GM19468 (cell line): Measurements from ENCODE around the gene RNF8.
"Not testable (repeated sequence)": the region's sequence is repeated elsewhere in the genome, so short reads cannot be mapped to it uniquely, and the experiment has no call there.

Source experiments
- ATAC-seq: cut with Tn5 transposase; IDR thresholded peaks from one replicate; pipeline ENCODE4 v1.9.1; 2021; ENCODE audit warnings: mild to moderate bottlenecking, moderate library complexity, moderate number of reproducible peaks; ENCODE audit not compliant: unreplicated experiment; ENCODE audit errors: extremely low read depth

Gene RNF8, protein sequence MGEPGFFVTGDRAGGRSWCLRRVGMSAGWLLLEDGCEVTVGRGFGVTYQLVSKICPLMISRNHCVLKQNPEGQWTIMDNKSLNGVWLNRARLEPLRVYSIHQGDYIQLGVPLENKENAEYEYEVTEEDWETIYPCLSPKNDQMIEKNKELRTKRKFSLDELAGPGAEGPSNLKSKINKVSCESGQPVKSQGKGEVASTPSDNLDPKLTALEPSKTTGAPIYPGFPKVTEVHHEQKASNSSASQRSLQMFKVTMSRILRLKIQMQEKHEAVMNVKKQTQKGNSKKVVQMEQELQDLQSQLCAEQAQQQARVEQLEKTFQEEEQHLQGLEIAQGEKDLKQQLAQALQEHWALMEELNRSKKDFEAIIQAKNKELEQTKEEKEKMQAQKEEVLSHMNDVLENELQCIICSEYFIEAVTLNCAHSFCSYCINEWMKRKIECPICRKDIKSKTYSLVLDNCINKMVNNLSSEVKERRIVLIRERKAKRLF

DNA sequence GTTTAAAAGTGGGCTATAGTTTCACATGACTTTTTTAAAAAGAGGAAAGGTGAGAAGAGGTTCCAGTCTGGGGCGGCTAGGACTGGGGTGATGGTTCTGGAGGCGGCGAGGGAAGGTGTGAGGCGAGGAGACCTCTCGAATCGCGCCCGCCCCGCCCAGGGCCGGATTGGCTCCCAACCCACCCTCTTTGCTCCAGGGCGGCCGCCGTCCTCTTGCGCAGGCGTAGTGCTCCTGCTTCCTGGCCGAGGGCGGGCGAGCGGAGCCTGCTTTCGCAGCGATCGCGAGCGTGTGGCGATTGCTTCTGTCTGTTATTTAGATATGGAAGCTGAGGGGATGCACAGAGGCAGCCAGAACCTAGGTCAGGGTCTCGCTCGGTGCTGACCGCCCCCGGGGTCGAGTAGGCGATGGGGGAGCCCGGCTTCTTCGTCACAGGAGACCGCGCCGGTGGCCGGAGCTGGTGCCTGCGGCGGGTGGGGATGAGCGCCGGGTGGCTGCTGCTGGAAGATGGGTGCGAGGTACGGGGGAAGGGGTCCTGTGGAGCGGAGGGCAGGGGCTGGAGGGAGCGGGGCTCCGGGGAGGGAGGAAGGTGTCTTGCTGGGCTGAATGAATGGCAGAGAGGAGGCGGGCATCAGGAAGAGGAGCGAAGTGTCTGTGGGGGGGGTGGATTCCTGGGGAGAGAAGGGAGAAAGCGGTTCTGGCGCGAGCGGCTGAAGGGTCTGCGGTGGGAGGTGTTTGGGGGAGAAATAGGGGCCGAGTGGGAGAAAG, at the start of gene RNF8:
TSS of gene RNF8 (plus strand) at position 223 of the 765 bp plus-strand sequence. CDS start at position 405, 182 bp downstream.
- peak; percentile 49 for ATAC-seq

DNA sequence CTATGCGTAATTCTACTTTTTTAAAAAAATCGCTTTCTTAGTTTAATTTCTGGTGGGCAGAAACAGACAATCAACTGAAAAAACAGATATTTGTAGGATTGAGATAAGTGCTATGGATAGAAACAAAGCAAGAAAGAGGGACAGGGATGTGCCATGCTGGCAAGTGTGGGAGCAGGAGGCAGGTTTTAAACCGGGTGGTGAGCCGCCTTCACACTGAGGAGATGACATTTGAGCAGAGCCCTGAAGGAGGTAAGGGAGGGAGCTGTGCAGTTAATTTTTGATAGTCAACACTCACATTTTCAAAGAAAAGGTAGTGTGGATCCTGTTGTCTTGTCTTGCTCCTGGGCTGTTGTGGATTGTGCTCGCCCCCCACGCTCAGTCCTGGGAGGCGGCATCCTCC, 49.0 kb upstream of the RNF8 start:
- ATAC-seq: no peak

DNA sequence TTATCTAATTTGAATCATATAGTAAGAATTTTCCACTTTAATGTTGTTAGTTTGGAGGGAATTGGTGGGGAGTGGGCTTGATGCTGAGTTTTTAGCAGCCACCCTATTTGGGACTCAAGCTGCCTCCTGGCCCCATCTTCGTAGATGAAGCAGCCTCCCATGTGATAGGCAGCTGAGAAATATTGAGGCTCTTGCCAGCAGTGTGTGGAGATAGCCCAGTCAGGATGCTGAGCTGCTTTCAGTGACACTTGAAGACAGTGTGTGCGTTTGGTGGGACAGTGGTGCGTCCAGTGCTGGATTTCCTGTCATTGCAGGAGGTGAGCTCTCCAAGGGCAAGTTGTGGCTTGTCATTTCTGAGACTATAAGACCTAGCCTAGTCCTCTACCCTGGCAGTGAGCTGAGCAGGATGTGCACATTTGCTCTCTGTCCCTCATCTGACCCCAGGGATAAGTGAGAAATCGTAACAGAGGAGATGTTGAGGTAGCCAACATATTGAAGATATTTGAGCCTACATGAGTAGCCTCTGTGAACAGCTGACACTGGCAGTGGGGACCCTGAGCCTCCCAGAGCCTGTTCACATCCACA, 47.9 kb upstream of the RNF8 start:
- ATAC-seq: no peak

DNA sequence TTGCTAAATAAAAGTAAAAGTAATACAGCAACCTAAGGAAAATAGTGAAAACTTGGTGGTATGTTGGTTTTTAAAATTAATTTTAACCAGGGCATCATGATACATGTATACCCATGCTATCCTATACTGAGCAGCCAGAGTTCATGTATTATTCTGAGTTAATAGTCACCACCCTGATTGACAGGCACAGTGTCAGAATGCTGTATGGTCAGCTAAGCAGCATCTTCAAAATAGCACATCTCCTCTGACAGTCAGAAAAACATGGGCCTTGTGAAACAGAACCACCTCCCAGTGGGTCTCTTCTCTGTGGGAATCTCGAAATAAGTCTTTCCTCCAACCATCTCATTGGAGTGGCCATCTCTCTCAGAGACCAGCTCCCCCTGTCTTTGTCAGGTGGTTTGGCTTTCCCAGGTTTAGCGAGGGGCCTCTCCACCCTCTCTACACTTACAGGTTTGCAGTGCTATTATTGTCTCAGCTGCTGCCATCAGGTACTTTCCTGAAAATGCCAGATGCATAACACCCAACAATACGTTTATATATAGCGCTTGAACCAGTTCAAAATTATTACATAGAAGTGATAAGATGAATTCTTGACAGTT, 47.1 kb upstream of the RNF8 start:
- no peak for ATAC-seq

DNA sequence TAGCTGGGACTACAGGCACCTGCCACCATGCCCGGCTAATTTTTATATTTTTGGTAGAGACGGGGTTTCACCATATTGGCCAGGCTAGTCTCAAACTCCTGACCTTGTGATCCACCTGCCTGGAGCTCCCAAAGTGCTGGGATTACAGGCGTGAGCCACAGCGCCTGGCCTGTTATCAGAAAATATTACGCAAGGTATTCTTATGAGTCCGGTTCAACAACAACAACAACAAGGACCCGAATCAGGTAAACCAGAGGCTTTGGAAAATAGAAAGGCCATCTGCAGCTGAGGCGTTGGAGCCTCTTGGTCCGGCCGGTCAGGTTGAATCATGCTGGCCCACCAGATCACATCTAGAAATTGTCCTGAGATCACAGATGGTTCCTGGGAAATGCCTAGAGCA, 46.3 kb upstream of the RNF8 start:
- ATAC-seq: not testable (repeated sequence)

DNA sequence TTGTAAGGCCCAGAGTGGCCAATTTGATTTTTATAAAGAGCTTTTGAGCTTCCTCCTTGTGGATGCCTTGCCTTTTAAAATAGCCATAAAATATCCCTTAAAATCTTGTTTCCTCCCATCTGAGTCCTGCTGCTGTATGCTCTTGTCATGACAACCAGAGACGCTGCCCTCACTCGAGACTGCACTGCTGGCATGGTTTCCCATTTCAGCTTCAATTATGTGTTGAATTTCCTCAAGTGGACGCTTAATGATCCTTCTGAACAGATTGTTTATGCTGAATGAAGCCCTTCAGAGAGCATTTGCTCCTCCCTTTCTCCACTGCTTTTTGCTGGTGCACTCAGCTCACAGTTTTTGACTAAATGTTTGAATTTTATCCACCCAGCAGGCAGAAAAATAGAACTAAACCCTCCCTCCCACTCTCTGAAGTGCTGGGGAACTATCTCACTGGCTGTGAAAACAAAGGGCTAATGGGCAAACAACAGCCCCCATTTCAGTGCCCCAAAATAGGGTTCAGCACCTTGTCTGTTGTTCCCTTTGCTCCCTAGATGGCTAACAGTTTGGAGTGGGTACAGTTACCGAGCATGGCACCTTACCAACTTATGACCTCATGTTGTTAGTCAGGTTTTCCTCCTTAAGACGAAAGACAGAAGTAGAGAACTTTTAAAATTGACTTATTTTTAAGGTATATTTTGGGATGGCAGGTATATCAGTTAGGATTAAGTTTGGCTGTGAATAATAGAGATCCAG, 45.5 kb upstream of the RNF8 start:
- ATAC-seq: no peak

DNA sequence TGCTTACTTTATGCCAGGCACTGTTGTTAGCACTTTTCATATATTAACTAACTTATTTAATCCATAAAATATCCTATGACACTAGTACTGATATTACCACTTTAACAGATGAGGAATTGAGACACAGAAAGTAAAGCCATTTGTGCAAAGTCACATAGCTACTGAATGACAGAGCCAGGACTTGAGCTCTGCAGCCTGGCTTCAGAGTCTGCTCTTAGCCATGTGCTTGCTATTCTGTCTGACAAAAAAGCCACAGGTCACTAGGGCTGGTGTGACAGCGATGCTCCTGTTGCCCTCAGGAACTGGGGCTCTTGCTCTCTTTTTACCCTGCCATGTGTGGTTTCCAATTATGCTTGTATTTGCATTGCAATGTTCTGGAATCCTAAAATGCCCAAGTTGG, 44.7 kb upstream of the RNF8 start:
- ATAC-seq: no peak

DNA sequence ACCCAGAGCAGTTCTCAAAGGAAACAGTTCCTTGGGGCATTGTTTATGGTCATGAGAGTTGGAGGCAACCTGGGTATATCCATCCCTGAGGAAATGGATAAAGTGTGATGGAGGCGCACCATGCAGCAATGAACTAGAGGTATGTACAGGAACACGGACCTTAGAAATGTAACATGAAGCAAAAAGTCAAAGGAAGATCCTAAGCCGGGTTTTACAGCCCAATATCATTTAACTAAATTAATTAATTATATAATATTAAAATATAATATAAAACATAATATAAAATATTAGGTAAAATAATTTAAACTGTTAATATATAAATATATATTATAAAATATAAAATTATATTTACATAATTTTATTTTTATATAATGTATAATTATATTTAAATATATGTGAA, 44.1 kb upstream of the RNF8 start:
- no peak for ATAC-seq

DNA sequence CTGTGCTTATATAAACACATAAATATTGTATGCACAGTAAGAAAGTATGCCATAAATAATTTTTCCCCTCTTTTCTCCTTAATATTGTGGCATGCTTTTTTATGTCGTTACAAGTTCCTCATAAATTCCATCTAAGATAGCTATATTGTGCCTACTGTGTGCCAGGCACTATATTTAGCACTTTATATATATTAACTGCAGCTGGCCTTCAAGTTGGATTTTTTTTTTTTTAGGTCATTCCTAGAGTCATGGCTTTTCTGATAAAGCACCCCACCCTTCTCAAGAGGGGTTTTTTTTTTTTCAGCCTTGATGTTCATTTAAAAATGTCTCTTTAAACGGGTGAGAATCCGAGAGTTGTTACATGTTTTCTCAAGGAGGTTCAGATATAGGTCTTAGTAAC, 42.8 kb upstream of the RNF8 start:
- no peak for ATAC-seq

DNA sequence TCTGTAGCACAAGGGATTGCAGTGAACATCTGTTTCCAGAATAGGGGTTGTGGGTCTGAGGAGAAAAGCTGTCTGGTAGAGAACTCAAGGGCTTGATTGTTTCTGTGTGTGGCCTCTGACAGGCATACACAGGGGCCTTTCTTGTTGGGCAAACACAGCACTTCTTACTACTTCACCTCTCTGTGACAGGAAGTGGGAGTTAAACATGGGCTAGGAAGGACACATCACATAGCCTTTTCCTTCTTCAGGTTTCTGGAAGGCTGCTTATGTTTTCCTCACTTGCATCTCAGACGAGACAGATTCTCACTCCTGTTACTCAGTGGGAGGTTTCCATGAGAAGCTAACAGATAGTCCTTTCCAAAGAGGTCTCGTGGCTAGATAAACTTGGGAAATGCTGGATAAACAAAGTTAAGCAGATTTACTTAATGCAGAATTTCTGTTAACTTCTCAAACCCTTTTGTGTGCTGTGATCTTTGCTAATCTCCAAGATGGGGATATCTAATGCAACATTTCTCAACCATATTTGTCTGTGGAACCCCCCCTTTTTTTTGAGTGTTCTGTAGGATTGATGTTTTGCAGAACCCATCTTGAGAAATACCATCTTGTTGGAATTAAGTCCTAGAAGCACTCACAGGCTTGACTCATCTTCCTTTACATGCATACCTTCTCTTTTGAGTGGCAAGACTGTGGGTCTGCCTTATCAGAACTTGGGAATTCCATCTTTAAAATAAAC, 41.9 kb upstream of the RNF8 start:
- no peak for ATAC-seq

DNA sequence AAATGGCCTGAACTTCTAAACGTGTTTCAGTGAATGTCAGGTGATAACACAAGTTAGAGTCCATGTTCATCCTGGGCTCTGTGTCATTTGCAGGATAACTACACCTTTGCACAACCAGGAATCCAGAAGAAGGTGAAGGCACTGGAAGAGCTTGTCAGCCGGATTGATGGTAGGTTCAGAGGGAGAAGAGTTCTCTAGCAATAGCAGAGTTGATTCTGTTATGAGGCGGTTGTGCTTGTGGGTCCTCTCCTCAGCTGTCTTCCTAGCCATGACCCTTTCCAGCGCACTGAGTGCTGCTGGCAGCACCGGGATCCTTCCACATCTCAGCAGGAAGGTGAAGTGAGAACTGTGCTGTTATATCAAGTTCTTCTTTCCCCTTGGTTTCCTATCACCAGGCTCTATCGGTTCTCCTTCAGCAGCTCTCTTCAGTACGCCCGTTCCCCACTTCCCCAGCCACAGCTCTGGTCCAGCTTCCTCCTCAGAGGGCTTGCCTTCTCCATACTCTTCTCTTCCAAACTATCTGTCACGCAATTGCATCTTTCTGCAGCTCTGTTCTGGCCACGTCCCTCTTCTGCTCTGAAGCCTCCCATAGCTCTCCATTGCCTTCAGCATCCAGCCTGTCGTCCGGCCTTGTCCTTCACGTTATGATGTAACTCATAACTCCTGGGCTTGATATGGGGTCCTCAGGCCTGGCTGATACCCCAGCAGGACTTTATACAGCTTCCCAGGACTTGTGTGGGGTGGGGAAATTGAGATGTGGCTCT, 39.9 kb upstream of the RNF8 start:
- no peak for ATAC-seq

DNA sequence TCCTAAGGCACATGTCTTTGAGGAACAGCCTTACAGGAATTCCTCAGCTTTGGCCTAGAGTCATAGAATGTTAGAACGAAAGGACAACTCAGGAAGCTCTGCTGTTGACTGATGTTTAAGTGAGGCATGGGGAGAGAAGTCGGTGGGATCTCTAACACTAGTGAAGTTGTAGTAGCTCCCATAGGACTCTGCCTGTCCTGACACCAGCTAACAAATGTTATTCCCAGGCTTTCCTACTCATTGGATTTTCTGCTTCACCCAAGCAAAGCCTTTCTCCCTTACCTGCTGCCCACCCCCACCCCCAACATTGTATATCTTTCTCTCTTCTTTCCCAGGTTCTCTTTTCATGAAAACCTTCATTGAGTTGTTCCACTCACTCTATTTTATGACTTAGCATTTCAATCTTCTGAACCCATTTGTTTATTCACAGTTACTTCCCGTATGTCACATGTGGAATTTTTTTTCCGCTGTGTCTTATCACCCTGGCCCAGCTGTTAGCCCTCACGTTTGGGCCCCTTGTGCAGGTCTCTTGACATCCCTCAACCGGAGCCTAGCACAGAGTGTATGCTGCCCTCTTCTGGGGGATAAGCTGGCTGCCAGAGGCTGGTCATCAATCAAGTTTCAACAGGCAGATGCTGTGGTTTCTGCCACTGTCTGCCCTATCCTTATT, 39.2 kb upstream of the RNF8 start:
- no peak for ATAC-seq

DNA sequence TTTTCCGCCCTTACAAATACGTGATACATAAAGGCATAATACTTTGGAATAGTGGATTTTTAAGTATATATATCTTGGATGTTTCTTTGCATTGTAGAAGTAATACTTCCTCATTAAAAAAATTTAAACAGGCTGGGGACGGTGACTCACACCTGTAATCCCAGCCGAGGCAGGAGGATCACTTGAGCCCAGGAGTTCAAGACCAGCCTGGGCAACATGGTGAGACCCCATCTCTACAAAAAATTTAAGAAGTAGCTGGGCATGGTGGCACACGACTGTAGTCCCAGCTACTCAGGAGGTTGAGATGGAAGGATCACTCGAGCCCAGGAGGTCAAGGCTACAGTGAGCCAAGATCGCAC, 38.6 kb upstream of the RNF8 start:
- no peak for ATAC-seq

DNA sequence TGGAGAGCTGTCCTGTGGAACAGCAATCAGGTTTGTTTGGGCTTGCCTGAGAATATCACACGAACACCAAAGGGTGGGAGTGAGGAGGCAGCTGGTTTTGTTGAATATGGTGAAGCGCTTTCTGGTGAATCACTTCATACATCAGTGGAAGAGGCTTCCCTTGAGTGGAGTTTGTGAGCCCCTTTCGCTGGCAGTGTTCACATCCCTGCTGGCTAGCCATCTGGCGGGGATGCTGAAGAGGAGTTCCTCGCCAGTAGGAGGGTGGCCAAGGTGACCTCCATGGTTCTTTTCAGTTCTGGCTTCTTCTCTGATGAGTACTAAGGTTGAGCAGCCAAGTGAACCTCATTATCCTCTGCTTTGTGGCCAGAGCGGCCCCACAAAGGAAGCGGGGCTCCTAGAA, 37.7 kb upstream of the RNF8 start:
- no peak for ATAC-seq

DNA sequence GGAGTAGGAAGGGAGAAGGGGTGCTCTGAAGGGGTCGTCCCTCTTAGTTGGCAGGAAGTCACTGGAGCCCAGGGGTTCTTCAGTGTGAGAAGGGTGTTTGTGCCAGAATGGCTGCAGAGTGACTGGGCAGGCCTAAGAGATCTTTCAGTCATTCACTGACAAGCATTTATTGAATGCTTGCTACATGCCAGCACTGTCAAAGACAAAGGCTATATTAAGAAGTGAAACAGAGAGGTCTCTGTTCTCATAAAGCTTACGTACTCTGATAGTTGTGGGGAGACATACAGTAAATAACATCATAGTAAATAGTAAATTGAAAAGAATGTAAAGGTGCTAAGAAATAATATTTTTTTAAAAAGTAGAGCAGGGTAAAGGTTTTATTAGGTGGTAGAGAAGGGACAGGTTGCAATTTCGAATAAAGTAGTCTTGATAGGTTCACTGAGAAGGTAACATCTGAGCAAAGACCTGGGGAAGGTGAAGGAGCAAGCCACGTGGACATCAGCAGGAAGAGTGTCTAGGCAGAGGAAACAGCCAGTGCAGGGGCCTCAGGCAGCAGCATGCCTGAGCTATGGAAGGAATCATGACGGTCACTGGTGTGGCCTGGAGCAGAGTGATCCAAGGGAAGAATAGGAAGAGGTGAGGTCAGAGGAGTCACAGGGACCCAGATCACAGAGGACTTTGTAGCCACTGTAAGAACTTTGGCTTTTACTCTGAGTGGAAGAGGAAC, 36.3 kb upstream of the RNF8 start:
- no peak for ATAC-seq

DNA sequence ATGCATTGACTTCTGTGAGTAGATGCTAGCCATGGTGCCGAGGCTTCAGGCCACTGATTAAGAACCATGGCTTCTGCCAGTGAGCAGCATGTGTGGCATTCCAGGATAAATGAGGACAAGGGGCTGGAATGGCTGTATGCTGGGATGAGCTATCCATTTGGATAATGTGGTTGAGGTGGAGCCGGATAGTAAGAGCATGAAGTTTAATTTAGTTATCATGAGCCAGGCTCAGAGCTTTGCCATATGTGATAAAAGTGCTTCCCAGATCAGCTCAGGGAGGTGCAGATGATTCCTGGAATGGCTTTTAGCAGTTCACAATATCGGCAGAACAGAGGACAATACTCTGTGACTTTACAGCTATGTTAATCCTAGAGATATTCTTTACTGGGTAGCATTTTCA, 34.6 kb upstream of the RNF8 start:
- no peak for ATAC-seq

DNA sequence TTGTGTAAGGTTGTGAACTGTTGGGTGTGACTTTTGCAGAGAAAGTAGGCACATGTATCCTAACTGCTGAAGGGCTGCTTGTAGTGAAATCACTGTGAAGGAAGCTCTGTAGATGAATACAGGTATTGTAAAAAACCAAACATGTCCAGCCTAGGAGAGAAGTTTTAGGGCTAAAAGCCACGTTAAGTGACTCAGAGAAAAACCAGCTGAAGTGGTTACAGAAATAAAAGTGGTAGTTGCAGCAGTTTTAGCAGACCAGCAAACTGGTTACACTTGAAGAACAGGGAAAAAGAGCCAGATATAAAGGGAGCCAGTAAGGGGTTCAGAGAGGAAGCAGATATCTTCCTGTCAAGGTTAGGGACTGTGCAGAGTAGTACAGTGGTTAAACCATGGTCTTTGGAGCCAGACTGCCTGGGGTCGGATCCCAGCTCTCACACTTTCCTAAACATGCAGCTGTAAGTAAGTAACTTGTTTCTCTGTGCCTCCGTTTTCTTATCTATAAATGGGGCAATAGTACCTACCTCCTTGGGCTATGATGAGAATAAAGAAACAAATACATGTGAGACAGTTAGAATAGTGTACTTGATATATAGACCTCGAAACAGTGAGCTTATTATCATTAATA, 33.8 kb upstream of the RNF8 start:
- ATAC-seq: no peak
